GM18870 (cell line): ENCODE data around the gene DVL1.

Source experiments
- ATAC-seq: cut with Tn5 transposase; IDR thresholded peaks from one replicate; pipeline ENCODE4 v1.9.1; 2021; ENCODE audit warnings: moderate library complexity; ENCODE audit not compliant: unreplicated experiment

The DVL1 gene

GRCh38 chr1:1342061-1342562, 7.1 kb downstream of the DVL1 start:
- ATAC-seq, result no peak

- no peak for ATAC-seq
These were observed 7.6 kb downstream of the DVL1 start for GRCh38 chr1:1341549-1342021.

- no peak for ATAC-seq
These were observed 8.2 kb downstream of the DVL1 start for GRCh38 chr1:1340791-1341548.

- no peak for ATAC-seq
These were observed 9.0 kb downstream of the DVL1 start for GRCh38 chr1:1340185-1340584.

GRCh38 chr1:1338278-1338677, 10.9 kb downstream of the DVL1 start:
- no peak for ATAC-seq

- ATAC-seq, result no peak
These were observed 11.4 kb downstream of the DVL1 start for GRCh38 chr1:1337793-1338147.

- no peak for ATAC-seq
These were observed 12.1 kb downstream of the DVL1 start for GRCh38 chr1:1336931-1337792.

- no peak for ATAC-seq
These were observed 12.8 kb downstream of the DVL1 start for GRCh38 chr1:1336446-1336845.

GRCh38 chr1:1335792-1336248, 13.4 kb downstream of the DVL1 start:
- ATAC-seq, result no peak

- ATAC-seq, result no peak
These were observed 13.9 kb downstream of the DVL1 start for GRCh38 chr1:1335283-1335682.

GRCh38 chr1:1334835-1335234, 14.4 kb downstream of the DVL1 start:
- no peak for ATAC-seq

GRCh38 chr1:1333551-1334241, 15.5 kb downstream of the DVL1 start:
- no peak for ATAC-seq

GRCh38 chr1:1332774-1333480, 16.3 kb downstream of the DVL1 start:
- no peak for ATAC-seq

- no peak for ATAC-seq
These were observed 17.0 kb downstream of the DVL1 start for GRCh38 chr1:1332031-1332755.

- ATAC-seq, result no peak
These were observed 17.9 kb downstream of the DVL1 start, which contains the start of gene TAS1R3 for GRCh38 chr1:1331068-1331965. Gene TAS1R3, plus strand, starts transcription at chr1:1331280. Its CDS starts 66 bp downstream, at chr1:1331346.

- ATAC-seq, result no peak
These were observed 18.7 kb downstream of the DVL1 start for GRCh38 chr1:1330366-1331067.

- no peak for ATAC-seq
These were observed 19.7 kb downstream of the DVL1 start for GRCh38 chr1:1329304-1330210.
